Muscle layer of duodenum (tissue), 2 donors: ENCODE results near the gene SRSF7.
A peak's percentile ranks its signal among the peaks of the same experiment; 100 is the strongest.
"Not testable (repeated sequence)": the region's sequence is repeated elsewhere in the genome, so short reads cannot be mapped to it uniquely, and the experiment has no call there.

Experiments used
- H3K27ac ChIP-seq: one replicate; pipeline ENCODE4 v1.7.0; 2013; ENCODE audit warnings: mild to moderate bottlenecking, low read length
- H3K27me3 ChIP-seq: one replicate; pipeline ENCODE4 v1.7.0; 2013; ENCODE audit warnings: low read depth, mild to moderate bottlenecking, control low read depth, low read length
- H3K36me3 ChIP-seq, 2 donors: one replicate each; pipeline ENCODE4 v1.7.0; 2013; ENCODE audit warnings: low read length in 2 of 2, control low read depth in 1 of 2, mild to moderate bottlenecking in 1 of 2; ENCODE audit not compliant: insufficient read depth in 2 of 2, control insufficient read depth in 1 of 2
- H3K4me1 ChIP-seq, 2 donors: one replicate each; pipeline ENCODE4 v1.7.0; 2013; ENCODE audit warnings: low read length in 2 of 2, mild to moderate bottlenecking in 2 of 2, control low read depth in 1 of 2, moderate library complexity in 1 of 2; ENCODE audit not compliant: insufficient read depth in 2 of 2, control insufficient read depth in 1 of 2
- H3K4me3 ChIP-seq, 2 donors: one replicate each; pipeline ENCODE4 v1.7.0; 2013; ENCODE audit warnings: low read length in 2 of 2, low read depth in 1 of 2, mild to moderate bottlenecking in 1 of 2
- H3K9me3 ChIP-seq, 2 donors: one replicate each; pipeline ENCODE4 v1.7.0; 2013; ENCODE audit warnings: low read length in 2 of 2, control low read depth in 1 of 2, mild to moderate bottlenecking in 1 of 2; ENCODE audit not compliant: control insufficient read depth in 1 of 2
- donor health status: healthy.

Gene SRSF7

DNA sequence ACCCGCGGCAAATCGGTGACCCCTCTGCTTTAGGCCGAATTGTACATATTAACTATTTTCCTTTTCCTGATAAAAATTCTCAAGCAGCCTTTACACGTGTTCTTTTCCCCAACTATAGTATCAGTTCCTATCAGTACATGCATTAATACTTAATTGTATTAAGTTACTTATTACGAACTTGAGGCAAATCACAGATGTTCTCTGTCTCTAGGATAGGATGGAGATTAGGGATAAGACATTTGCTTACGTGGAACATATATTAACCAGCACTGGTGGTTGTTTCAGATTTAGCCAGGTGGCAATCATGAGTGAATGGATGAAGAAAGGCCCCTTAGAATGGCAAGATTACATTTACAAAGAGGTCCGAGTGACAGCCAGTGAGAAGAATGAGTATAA lies 27.5 kb upstream of the SRSF7 start:
- Histone ChIP-seq H3K27ac (peak overlapping the region; percentile 89), H3K4me1 (peaks cover 0 to 8% of the 10 kb centered on the region in 2 donors), H3K4me3 (peak overlapping the region; percentile 95 to 97)

GRCh38 chr2:38776531-38776930 lies 25.4 kb upstream of the SRSF7 start:
- H3K36me3 ChIP-seq: peaks cover 4% of the 10 kb centered on the region in 2 donors
- H3K9me3 ChIP-seq: no peaks in the 10 kb centered on the region
- H3K4me1 ChIP-seq: peaks cover 0 to 8% of the 10 kb centered on the region in 2 donors
- no peaks in the 10 kb centered on the region for H3K27me3 ChIP-seq
- no peak overlapping the region for H3K4me3 ChIP-seq
- no peak overlapping the region for H3K27ac ChIP-seq

More for the DNA sequence above, 27.5 kb upstream of the SRSF7 start:
- Histone ChIP-seq H3K9me3 (no peaks in the 10 kb centered on the region), H3K27me3 (no peaks in the 10 kb centered on the region), H3K36me3 (peaks cover 8 to 10% of the 10 kb centered on the region in 2 donors)

GRCh38 chr2:38775921-38776225 lies 24.7 kb upstream of the SRSF7 start:
- H3K4me3 ChIP-seq: no peak overlapping the region
- no peaks in the 10 kb centered on the region for H3K27me3 ChIP-seq
- no peaks in the 10 kb centered on the region for H3K9me3 ChIP-seq
- H3K4me1 ChIP-seq: peaks cover 0 to 8% of the 10 kb centered on the region in 2 donors
- H3K36me3 ChIP-seq: no peaks in the 10 kb centered on the region
- no peak overlapping the region for H3K27ac ChIP-seq

- Histone ChIP-seq H3K27me3 (no peaks in the 10 kb centered on the region), H3K9me3 (no peaks in the 10 kb centered on the region), H3K4me3 (no peak overlapping the region), H3K27ac (no peak overlapping the region), H3K36me3 (no peaks in the 10 kb centered on the region), H3K4me1 (peaks cover 0 to 8% of the 10 kb centered on the region in 2 donors)
Measured at GRCh38 chr2:38775097-38775920, 24.1 kb upstream of the SRSF7 start.

DNA sequence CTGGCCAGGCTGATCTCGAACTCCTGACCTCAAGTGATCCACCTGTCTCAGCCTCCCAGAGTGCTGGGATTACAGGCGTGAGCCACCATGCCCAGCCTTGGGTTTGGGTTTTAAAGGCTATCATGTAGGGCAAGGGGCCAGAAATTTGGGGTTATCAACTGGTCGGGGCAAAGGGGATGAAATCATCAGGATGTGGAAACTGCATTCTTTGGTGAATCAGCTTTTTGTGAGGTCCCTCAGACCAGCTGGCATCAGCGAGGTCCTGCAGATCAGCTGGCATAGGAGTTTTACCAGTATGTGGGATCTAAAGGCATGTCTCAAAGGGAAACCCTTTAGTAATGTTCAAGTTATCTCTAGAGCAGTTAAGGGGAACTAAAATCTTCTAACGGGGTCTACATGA lies 20.5 kb upstream of the SRSF7 start:
- no peak overlapping the region for H3K4me3 ChIP-seq
- no peaks in the 10 kb centered on the region for H3K9me3 ChIP-seq
- no peaks in the 10 kb centered on the region for H3K4me1 ChIP-seq
- H3K27ac ChIP-seq: no peak overlapping the region
- H3K36me3 ChIP-seq: no peaks in the 10 kb centered on the region
- H3K27me3 ChIP-seq: no peaks in the 10 kb centered on the region

GRCh38 chr2:38765551-38765950 lies 14.4 kb upstream of the SRSF7 start:
- H3K4me3 ChIP-seq: no peak overlapping the region

DNA sequence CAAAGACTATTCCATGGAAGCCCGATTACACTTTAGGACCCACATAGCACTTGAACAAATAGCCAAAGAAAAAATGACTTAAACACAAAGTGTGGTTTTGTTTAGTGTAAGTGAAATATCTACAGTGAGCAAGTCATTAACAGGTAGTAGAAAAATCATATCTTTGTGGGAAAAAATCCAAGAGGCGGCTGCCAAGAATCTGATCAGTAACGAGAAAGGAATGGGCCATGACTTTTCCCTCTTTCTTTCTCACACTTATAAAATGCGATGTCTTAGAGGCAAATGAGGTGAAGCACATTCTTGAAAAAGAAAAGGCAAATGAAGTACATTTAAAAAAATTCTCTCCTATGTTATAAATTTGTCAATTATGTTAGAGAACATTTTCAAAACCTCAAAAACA lies 14.0 kb upstream of the SRSF7 start:
- H3K36me3 ChIP-seq: no peaks in the 10 kb centered on the region
- no peak overlapping the region for H3K27ac ChIP-seq
- no peaks in the 10 kb centered on the region for H3K27me3 ChIP-seq
- H3K9me3 ChIP-seq: no peaks in the 10 kb centered on the region
- no peak overlapping the region for H3K4me3 ChIP-seq
- no peaks in the 10 kb centered on the region for H3K4me1 ChIP-seq

More at GRCh38 chr2:38765551-38765950, 14.4 kb upstream of the SRSF7 start:
- Histone ChIP-seq H3K27me3 (no peaks in the 10 kb centered on the region), H3K27ac (no peak overlapping the region), H3K4me1 (no peaks in the 10 kb centered on the region), H3K9me3 (no peaks in the 10 kb centered on the region), H3K36me3 (no peaks in the 10 kb centered on the region)

DNA sequence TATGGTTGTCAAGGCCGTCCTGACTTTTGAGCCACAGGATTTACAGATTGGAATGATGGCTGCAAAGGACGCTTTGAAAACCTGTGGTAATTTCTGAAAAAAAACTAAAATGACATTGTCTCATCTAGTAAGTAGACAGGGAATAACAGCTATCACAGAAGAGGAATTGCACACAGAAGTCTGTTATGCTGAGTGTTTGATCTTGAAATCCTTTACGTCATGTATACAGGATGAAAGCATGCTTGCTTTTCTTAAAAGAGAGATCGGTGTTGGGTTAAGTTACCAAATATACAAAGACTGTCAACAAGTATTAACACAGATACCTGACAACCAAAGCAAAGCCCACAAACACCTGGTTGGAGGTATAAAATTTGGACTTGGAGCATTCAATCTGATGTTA lies 12.6 kb upstream of the SRSF7 start:
- no peak overlapping the region for H3K4me3 ChIP-seq
- no peak overlapping the region for H3K27ac ChIP-seq
- no peaks in the 10 kb centered on the region for H3K27me3 ChIP-seq
- H3K4me1 ChIP-seq: no peaks in the 10 kb centered on the region
- H3K9me3 ChIP-seq: no peaks in the 10 kb centered on the region
- no peaks in the 10 kb centered on the region for H3K36me3 ChIP-seq

GRCh38 chr2:38763228-38763627 lies 12.1 kb upstream of the SRSF7 start:
- Histone ChIP-seq H3K9me3 (no peaks in the 10 kb centered on the region), H3K4me1 (no peaks in the 10 kb centered on the region), H3K27me3 (no peaks in the 10 kb centered on the region), H3K4me3 (no peak overlapping the region), H3K36me3 (no peaks in the 10 kb centered on the region), H3K27ac (no peak overlapping the region)

GRCh38 chr2:38755891-38756290 lies 4.7 kb upstream of the SRSF7 start:
- not testable (repeated sequence) for H3K4me1 ChIP-seq, H3K9me3 ChIP-seq, H3K36me3 ChIP-seq, H3K4me3 ChIP-seq, H3K27ac ChIP-seq, H3K27me3 ChIP-seq

GRCh38 chr2:38754506-38754905 lies 3.3 kb upstream of the SRSF7 start:
- Histone ChIP-seq H3K27ac (no peak overlapping the region), H3K4me1 (peaks cover 0 to 3% of the 10 kb centered on the region in 2 donors), H3K36me3 (no peaks in the 10 kb centered on the region), H3K4me3 (peak overlapping the region in 1 of 2 donors; percentile 21), H3K27me3 (no peaks in the 10 kb centered on the region), H3K9me3 (no peaks in the 10 kb centered on the region)

- H3K27me3 ChIP-seq: no peaks in the 10 kb centered on the region
- peaks cover 0 to 2% of the 10 kb centered on the region in 2 donors for H3K36me3 ChIP-seq
- H3K27ac ChIP-seq: no peak overlapping the region
- no peak overlapping the region for H3K4me3 ChIP-seq
- no peaks in the 10 kb centered on the region for H3K9me3 ChIP-seq
- H3K4me1 ChIP-seq: peaks cover under 1 to 6% of the 10 kb centered on the region in 2 donors
Measured at GRCh38 chr2:38754049-38754448, 2.9 kb upstream of the SRSF7 start.
